ENCODE measurements around the gene FCRL5.

DNA sequence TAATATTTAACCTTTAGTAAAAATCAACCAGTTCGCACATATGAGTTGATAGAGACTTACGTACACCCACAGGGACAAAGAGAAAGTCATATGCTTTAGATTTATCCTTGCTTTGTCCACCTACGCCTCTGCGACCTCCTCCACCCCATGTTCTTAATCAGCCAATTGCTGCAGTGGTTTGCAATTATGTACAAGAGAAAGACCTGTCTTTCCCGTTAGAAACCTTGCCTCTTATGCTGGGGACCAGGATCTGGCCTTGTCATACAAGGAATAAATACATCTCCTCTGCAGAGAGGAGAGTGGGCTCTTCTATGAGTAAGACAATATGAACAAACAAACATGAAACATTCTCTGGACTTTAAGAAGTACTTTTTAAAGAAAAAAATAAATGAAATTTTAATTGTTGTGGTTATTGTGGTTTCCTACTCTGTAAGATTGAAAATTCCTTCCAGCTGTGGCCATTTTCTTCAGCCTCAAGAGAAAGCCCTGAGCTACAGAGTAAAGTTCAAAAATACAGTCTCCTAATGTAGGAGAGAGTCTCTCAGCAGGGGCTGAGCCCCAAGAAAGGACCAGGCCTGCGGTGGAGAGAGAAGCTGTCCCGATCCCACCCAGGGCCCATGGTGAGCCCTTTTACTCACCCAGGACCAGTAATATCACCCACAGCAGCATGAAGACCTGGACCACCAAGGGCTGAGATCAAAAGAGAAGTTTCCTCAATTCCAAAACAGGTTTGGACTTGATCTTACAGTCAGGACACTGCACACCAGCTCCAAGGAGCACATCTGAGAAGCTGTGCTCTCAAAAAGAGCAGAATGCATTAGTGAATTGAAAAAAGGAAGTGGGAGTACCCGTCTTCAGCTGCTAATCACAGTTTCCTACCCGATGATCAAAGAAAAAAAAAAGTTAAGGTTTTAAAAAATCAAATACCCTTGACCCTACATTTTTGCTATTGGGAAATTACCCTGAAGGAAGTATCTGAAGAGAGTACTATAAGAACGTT, at the start of gene FCRL5:
- TF ChIP-seq POLR2A (IDR thresholded peaks at IDR 0.05; ENCODE audit: low read length), result no peak
- TF ChIP-seq, protein P1, sequence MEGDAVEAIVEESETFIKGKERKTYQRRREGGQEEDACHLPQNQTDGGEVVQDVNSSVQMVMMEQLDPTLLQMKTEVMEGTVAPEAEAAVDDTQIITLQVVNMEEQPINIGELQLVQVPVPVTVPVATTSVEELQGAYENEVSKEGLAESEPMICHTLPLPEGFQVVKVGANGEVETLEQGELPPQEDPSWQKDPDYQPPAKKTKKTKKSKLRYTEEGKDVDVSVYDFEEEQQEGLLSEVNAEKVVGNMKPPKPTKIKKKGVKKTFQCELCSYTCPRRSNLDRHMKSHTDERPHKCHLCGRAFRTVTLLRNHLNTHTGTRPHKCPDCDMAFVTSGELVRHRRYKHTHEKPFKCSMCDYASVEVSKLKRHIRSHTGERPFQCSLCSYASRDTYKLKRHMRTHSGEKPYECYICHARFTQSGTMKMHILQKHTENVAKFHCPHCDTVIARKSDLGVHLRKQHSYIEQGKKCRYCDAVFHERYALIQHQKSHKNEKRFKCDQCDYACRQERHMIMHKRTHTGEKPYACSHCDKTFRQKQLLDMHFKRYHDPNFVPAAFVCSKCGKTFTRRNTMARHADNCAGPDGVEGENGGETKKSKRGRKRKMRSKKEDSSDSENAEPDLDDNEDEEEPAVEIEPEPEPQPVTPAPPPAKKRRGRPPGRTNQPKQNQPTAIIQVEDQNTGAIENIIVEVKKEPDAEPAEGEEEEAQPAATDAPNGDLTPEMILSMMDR (IDR thresholded peaks at IDR 0.05), result no peak
